ENCODE results near the gene SEMA7A.

DNA sequence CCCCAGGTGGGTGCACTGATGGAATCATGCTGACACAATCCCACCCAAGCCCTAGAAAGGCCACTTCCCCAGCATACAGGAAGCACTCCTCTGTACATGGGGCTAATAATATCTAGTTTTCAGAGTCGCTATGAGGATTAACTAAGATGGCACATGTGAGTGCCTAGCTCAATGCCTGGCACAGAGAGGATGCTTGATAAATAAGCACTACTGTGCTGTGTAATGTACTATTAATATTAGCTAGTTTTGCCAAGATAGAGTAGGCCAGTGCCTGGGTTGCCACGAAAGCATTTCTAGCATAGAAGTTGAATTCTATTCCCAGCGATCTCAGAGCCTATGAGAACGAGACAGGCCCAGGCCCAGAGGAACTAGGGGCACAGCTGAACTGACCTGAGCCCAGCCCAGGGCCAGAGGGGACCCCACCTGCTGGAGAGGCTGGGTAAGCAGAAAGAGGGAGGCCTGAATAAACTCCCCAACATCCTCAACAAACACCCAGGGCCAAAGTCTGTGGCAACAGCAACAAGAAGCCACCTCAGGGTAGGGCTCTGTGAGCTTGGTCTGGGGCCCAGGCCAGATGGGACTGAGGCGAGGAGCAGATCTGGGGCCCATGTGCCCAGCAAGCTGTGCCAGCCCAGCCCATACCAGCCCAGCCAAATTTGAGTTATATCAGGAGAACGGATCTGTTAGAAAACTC lies 7.6 kb upstream of the SEMA7A start:
- TF ChIP-seq, protein P1, sequence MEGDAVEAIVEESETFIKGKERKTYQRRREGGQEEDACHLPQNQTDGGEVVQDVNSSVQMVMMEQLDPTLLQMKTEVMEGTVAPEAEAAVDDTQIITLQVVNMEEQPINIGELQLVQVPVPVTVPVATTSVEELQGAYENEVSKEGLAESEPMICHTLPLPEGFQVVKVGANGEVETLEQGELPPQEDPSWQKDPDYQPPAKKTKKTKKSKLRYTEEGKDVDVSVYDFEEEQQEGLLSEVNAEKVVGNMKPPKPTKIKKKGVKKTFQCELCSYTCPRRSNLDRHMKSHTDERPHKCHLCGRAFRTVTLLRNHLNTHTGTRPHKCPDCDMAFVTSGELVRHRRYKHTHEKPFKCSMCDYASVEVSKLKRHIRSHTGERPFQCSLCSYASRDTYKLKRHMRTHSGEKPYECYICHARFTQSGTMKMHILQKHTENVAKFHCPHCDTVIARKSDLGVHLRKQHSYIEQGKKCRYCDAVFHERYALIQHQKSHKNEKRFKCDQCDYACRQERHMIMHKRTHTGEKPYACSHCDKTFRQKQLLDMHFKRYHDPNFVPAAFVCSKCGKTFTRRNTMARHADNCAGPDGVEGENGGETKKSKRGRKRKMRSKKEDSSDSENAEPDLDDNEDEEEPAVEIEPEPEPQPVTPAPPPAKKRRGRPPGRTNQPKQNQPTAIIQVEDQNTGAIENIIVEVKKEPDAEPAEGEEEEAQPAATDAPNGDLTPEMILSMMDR (IDR thresholded peaks at IDR 0.05), result no peak
- TF ChIP-seq POLR2AphosphoS5 (IDR thresholded peaks at IDR 0.05; ENCODE audit: insufficient read depth in 1 of 2, low read depth in 1 of 2), result no peak

Measured in vagina (tissue), 2 donors.